Stimulated activated CD4-positive, alpha-beta T cell treated with anti-CD3 and anti-CD28 coated beads, Interleukin-1b, Interleukin-23, amount 100 ng/mL, for 24 hours (primary cell): ENCODE measurements around the gene PATE3.

Experiments
- DNase-seq, 4 experiments: peaks; one replicate each; pipeline ENCODE4 v3.0.0-alpha.2; 2020; ENCODE audit warnings: low read depth in 4 of 4, low spot score in 1 of 4

The PATE3 gene

DNA sequence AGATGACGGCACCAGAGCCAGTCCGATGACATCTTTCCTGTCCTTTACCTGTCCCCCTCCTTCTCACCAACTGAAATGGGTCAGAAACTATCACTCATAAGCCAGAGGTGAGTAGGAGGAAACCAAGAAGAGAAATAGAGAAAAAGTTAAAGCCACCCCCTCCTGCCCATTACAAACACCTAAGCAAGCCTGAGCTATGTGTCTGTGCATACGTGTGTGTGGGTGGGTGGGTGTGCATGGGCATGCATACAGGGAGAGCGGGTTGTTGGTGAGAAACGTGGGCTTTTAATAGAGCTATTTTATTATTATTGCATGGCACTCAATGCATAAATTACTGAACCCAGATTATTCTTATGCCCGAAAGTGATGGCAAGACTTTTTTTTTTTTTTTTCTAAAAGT lies 47.8 kb downstream of the PATE3 start:
- DNase-seq, result no peak
